ENCODE measurements around the gene TTC39A.
A peak's percentile ranks its signal among the peaks of the same experiment; 100 is the strongest.

The TTC39A gene

GRCh38 chr1:51330331-51331201, at the start of gene TTC39A:
TTC39A (minus strand) TSS chr1:51330562; CDS start chr1:51330477, 85 bp downstream.
- no peak for TF ChIP-seq CTCF (IDR thresholded peaks at IDR 0.05; ENCODE audit: borderline replicate concordance, control extremely low read depth, extremely low read depth, insufficient read depth, missing control alignments)
- DNase-seq (ENCODE audit: low spot score): peak; percentile 64
- in situ Hi-C loops (cut with MboI; ENCODE audit: low sequenced_read_pairs, unreplicated experiment): no loop called here

DNA sequence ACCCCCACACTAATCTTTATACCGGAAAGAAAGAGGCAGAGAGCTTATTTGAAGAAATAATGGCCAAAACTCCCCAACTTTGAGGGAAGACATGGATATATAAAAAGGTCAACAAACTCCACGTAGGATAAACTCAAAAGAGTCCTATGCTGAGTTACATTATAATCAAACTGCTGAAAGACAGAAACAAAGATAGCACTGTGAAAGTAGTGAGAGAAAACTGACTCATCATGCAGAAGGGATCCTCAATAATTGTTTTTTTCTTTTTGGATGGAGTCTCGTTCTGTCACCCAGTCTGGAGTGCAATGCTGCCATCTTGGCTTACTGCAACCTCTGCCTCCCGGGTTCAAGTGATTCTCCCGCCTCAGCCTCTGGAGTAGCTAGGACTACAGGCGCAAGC, 48.5 kb upstream of the TTC39A start:
- in situ Hi-C loops (cut with MboI; ENCODE audit: low sequenced_read_pairs, unreplicated experiment): no loop called here
- TF ChIP-seq CTCF (IDR thresholded peaks at IDR 0.05; ENCODE audit: borderline replicate concordance, control extremely low read depth, extremely low read depth, insufficient read depth, missing control alignments): no peak
- DNase-seq (ENCODE audit: low spot score): no peak

DNA sequence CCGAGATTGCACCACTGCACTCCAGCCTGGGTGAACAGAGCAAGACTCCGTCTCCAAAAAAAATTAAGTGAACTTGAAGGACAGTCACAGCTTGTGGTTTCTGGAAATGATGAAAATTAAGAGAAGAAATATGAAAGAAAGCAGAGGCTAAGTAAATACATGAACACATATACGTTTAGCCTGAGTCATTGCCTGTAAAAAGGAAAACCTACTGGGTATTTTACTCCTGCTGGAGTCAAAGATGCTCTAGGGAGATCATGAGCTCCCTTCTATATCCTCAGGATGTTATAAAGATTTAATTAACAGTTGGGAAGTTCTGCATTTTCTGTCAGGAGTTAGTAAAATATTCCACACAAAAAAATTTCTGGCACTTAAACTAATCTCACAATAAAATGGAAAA, 43.5 kb upstream of the TTC39A start:
- no peak for DNase-seq (ENCODE audit: low spot score)
- no peak for TF ChIP-seq CTCF (IDR thresholded peaks at IDR 0.05; ENCODE audit: borderline replicate concordance, control extremely low read depth, extremely low read depth, insufficient read depth, missing control alignments)
- in situ Hi-C loops (cut with MboI; ENCODE audit: low sequenced_read_pairs, unreplicated experiment): no loop called here

DNA sequence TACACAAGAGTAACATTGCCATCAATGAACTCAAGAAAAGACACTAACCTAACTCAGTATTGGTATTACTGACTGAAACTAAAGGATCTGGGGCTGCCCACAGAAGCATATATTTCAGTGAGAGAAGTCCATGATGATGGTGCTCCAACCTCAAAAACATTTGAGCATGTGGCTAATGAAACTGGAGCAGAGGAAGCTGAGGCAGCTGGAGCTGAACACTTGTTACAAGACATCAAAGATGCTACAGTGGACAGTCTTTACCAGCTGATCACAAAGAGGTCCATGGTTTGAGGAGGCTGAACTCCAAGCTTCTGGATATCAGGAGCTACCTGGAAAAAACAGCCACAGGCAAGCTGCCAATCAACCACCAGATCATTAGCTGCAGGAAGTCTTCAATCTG, 42.2 kb upstream of the TTC39A start:
- no peak for TF ChIP-seq CTCF (IDR thresholded peaks at IDR 0.05; ENCODE audit: borderline replicate concordance, control extremely low read depth, extremely low read depth, insufficient read depth, missing control alignments)

DNA sequence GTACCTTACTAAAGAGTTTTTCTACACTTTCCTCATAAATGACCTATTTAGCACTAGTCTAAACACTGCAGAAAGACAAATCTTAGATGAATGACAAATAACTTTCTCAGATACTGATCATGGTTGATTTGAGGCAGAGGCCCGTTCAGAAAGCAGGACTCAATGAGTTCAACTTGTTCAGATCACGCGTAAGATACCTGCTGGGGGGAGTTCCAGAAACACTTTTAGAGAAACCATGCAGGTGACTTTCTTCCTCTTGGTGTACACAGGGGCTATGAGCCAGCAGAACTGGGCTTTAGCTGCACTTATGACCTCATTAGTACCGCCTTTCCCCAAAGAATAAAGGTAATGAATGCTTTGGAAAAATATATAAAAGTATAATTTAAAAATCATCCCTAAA, 38.8 kb upstream of the TTC39A start:
- TF ChIP-seq CTCF (IDR thresholded peaks at IDR 0.05; ENCODE audit: borderline replicate concordance, control extremely low read depth, extremely low read depth, insufficient read depth, missing control alignments): no peak
- in situ Hi-C loops (cut with MboI; ENCODE audit: low sequenced_read_pairs, unreplicated experiment): no loop called here
- no peak for DNase-seq (ENCODE audit: low spot score)

More for the DNA sequence above, 42.2 kb upstream of the TTC39A start:
- in situ Hi-C loops (cut with MboI; ENCODE audit: low sequenced_read_pairs, unreplicated experiment): no loop called here
- DNase-seq (ENCODE audit: low spot score): no peak

- no peak for DNase-seq (ENCODE audit: low spot score)
- TF ChIP-seq CTCF (IDR thresholded peaks at IDR 0.05; ENCODE audit: borderline replicate concordance, control extremely low read depth, extremely low read depth, insufficient read depth, missing control alignments): no peak
- in situ Hi-C loops (cut with MboI; ENCODE audit: low sequenced_read_pairs, unreplicated experiment): no loop called here
These were observed 35.4 kb upstream of the TTC39A start for GRCh38 chr1:51365774-51366173.

Data from GM13976 (cell line).